ENCODE measurements around the gene RNF11. TPM values are rescaled to one million over a fixed set of nuclear protein-coding genes. Genes with fewer than 3 reads are reported as not detected.

RNF11 gene
- polyA plus RNA-seq, 2 of the 4 experiments (the other 2 are of a cell fraction) = 28.5 to 56.8 TPM

DNA sequence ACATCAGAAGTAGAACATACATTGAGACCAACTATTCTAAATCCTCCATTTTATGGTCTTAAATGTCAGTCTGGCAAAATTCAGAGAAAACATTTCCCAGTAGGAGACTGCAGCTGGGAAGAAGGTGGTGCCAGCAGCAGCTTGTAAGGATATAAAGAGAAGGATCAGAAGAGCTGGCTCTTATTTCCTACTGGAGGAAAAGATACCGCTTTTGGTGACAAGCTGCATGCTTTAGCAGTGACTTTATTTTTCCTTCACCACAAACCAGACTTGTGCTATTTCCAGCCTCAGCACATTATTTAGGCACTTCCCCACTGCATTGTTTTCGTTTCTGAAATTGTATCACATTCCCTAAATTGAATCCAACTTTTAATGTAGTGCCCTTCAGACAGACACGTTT, 28.4 kb downstream of the RNF11 start (continued):
- TF ChIP-seq, protein P1, sequence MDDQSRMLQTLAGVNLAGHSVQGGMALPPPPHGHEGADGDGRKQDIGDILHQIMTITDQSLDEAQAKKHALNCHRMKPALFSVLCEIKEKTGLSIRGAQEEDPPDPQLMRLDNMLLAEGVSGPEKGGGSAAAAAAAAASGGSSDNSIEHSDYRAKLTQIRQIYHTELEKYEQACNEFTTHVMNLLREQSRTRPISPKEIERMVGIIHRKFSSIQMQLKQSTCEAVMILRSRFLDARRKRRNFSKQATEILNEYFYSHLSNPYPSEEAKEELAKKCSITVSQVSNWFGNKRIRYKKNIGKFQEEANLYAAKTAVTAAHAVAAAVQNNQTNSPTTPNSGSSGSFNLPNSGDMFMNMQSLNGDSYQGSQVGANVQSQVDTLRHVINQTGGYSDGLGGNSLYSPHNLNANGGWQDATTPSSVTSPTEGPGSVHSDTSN (IDR thresholded peaks at IDR 0.05) = no peak
- TF ChIP-seq, protein P2, sequence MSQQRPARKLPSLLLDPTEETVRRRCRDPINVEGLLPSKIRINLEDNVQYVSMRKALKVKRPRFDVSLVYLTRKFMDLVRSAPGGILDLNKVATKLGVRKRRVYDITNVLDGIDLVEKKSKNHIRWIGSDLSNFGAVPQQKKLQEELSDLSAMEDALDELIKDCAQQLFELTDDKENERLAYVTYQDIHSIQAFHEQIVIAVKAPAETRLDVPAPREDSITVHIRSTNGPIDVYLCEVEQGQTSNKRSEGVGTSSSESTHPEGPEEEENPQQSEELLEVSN (IDR thresholded peaks at IDR 0.05; ENCODE audit: borderline replicate concordance, low read depth) = no peak
- no peak for TF ChIP-seq CBX2 (IDR thresholded peaks at IDR 0.05; ENCODE audit: borderline replicate concordance, low read depth)
- TF ChIP-seq HOXA7 (CRISPR knock-in tag; IDR thresholded peaks at IDR 0.05) = no peak
- no peak for TF ChIP-seq EHF (CRISPR knock-in tag; IDR thresholded peaks at IDR 0.05)

DNA sequence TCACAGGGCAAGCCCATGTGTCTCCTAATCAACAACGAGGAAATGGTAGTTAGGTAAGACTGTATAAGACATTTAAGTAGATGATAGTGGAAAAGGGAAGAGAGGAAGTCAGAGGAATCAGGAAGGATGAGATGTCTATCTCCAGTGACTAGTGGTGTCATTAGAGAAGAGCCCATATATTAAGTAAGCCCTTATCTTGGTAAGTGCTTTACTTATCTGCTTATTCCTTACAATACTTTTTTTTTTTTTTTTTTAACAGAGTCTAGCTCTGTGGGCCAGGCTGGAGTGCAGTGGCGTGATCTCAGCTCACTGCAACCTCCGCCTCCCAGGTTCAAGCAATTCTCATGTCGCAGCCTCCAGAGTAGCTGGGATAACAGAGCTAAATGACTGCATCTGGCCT, 29.5 kb downstream of the RNF11 start:
- no peak overlapping the region for H3K4me3 ChIP-seq
- H3K27ac ChIP-seq = no peak overlapping the region
- no peak overlapping the region for H3K4me2 ChIP-seq
- H3K4me1 ChIP-seq = peaks cover 15% of the 10 kb centered on the region; the same call in 1 of the 3 replicates
- WGBS (ENCODE audit: missing lambda C conversion rate) = 72% methylated on average over 4 of the region's 4 CpGs
- no peak for FAIRE-seq
- H3K9me3 ChIP-seq = no peaks in the 10 kb centered on the region
- no peak for DNase-seq (ENCODE audit: low read depth in 1 of 2, low spot score in 1 of 2)
- ChIA-PET CTCF (interaction anchor here (1.8 kb wide), 1 partner anchor 31 kb away, joined by 6 read pairs; no protein-coding TSS in a partner anchor), POLR2A (no interaction called here)
- TF ChIP-seq, protein P3, sequence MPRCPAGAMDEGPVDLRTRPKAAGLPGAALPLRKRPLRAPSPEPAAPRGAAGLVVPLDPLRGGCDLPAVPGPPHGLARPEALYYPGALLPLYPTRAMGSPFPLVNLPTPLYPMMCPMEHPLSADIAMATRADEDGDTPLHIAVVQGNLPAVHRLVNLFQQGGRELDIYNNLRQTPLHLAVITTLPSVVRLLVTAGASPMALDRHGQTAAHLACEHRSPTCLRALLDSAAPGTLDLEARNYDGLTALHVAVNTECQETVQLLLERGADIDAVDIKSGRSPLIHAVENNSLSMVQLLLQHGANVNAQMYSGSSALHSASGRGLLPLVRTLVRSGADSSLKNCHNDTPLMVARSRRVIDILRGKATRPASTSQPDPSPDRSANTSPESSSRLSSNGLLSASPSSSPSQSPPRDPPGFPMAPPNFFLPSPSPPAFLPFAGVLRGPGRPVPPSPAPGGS (IDR thresholded peaks at IDR 0.05) = no peak
- TF ChIP-seq KDM1A (IDR thresholded peaks at IDR 0.05; ENCODE audit: low read depth) (no peak), ESRRA (IDR thresholded peaks at IDR 0.05; ENCODE audit: borderline replicate concordance, low read length) (no peak), ZSCAN20 (CRISPR knock-in tag; IDR thresholded peaks at IDR 0.05) (no peak), HOXB13 (CRISPR knock-in tag; IDR thresholded peaks at IDR 0.05; ENCODE audit: low read depth) (no peak), BHLHE40 (IDR thresholded peaks at IDR 0.05; ENCODE audit: low read depth, low read length) (no peak), NPAS2 (CRISPR knock-in tag; IDR thresholded peaks at IDR 0.05; ENCODE audit: borderline replicate concordance) (no peak), POLR2A (IDR thresholded peaks at IDR 0.05; ENCODE audit: low read length) (no peak), JUN (IDR thresholded peaks at IDR 0.05) (no peak), CEBPB (IDR thresholded peaks at IDR 0.05) (no peak), RNF2 (IDR thresholded peaks at IDR 0.05; ENCODE audit: borderline replicate concordance, low read depth) (no peak), RCOR1 (IDR thresholded peaks at IDR 0.05; ENCODE audit: low read depth, low read length) (no peak), TP53 (CRISPR knock-in tag; IDR thresholded peaks at IDR 0.05) (no peak), CHD2 (IDR thresholded peaks at IDR 0.05; ENCODE audit: low read length, partially characterized antibody) (no peak), KDM5A (IDR thresholded peaks at IDR 0.05) (no peak), NFE2L2 (conservative IDR thresholded peaks at IDR 0.05; ENCODE audit: low read length) (no peak), EHF (CRISPR knock-in tag; IDR thresholded peaks at IDR 0.05) (no peak)
- TF ChIP-seq, protein P1 (IDR thresholded peaks at IDR 0.05) = no peak
- TF ChIP-seq, protein P2 (IDR thresholded peaks at IDR 0.05; ENCODE audit: borderline replicate concordance, low read depth) = no peak
- TF ChIP-seq, protein P4, sequence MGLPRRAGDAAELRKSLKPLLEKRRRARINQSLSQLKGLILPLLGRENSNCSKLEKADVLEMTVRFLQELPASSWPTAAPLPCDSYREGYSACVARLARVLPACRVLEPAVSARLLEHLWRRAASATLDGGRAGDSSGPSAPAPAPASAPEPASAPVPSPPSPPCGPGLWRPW (IDR thresholded peaks at IDR 0.05) = no peak
- no peak for ATAC-seq
